ENCODE data around the gene RPS21. TPM values are rescaled to one million over a fixed set of nuclear protein-coding genes. Genes with fewer than 3 reads are reported as not detected.

Gene RPS21
- total and polyA plus RNA-seq, 10 of the 15 experiments (the other 5 are each of a cell fraction or from before 2014, with no cell fraction given): 1,474 to 4,987 (median 2,439) TPM

GRCh38 chr20:62437496-62437895 lies 50.6 kb downstream of the RPS21 start:
- in situ Hi-C loops (cut with MboI): no loop called here
- ChIA-PET POLR2A (no interaction called here), RAD21 (ENCODE audit: unreplicated experiment) (no interaction called here), SMC1A (ENCODE audit: uncharacterized antibody, unreplicated experiment) (no interaction called here), CTCF (no interaction called here)
- H3K9ac ChIP-seq (ENCODE audit: control insufficient read depth, insufficient read depth, low read length): no peak overlapping the region
- no peak overlapping the region for H2AFZ ChIP-seq (ENCODE audit: control insufficient read depth, low read depth, low read length)
- H3K79me2 ChIP-seq (ENCODE audit: control insufficient read depth, insufficient read depth, low read length): no peaks in the 10 kb centered on the region
- no peaks in the 10 kb centered on the region for H3K36me3 ChIP-seq (ENCODE audit: control insufficient read depth in 2 of 2, insufficient read depth in 2 of 2, low read length in 1 of 2)
- FAIRE-seq (no peak), DNase-seq (ENCODE audit: low read depth, low spot score) (no peak), ATAC-seq (no peak)
- no peak for TF ChIP-seq CBFB (IDR thresholded peaks at IDR 0.05; ENCODE audit: low read depth)
- no peak for TF ChIP-seq SUPT20H (IDR thresholded peaks at IDR 0.05; ENCODE audit: borderline replicate concordance, control insufficient read depth, low read depth, low read length)
- no peak for TF ChIP-seq POLR2AphosphoS2 (IDR thresholded peaks at IDR 0.05; ENCODE audit: low read depth, low read length)
- TF ChIP-seq NFIC (IDR thresholded peaks at IDR 0.05; ENCODE audit: low read depth, low read length): no peak
- H3K4me2 ChIP-seq (ENCODE audit: control insufficient read depth, insufficient read depth): no peak overlapping the region
- no peak overlapping the region for H3K27ac ChIP-seq (ENCODE audit: control insufficient read depth, insufficient read depth)
- no peaks in the 10 kb centered on the region for H4K20me1 ChIP-seq (ENCODE audit: control insufficient read depth, insufficient read depth)
- intact Hi-C loops (cut with micrococcal nuclease; ENCODE audit: unreplicated experiment): no loop called here
- no peak overlapping the region for H3K4me3 ChIP-seq
- WGBS (ENCODE audit: insufficient coverage, insufficient replicate concordance, low lambda C conversion rate, missing lambda C conversion rate): 31% methylated on average over 12 of the region's 12 CpGs
- H3K9me3 ChIP-seq (replicated peaks; ENCODE audit: control insufficient read depth, insufficient read depth, low read length): no peaks in the 10 kb centered on the region
- H3K27me3 ChIP-seq (replicated peaks in 1 of 2; ENCODE audit: control insufficient read depth in 2 of 2, insufficient read depth in 2 of 2, low read length in 1 of 2): peaks cover 0 to 12% of the 10 kb centered on the region in 2 experiments; a peak in 3 of 4 replicates
- H3K4me1 ChIP-seq (ENCODE audit: control insufficient read depth, insufficient read depth, low read length): no peaks in the 10 kb centered on the region
- no TSS peak for BruUV-seq (replicated peaks)

GRCh38 chr20:62437927-62438326 lies 51.0 kb downstream of the RPS21 start:
- ChIA-PET RAD21 (ENCODE audit: unreplicated experiment) (no interaction called here), CTCF (no interaction called here), POLR2A (no interaction called here), SMC1A (ENCODE audit: uncharacterized antibody, unreplicated experiment) (no interaction called here)
- no peak for TF ChIP-seq SREBF1 (IDR thresholded peaks at IDR 0.05; ENCODE audit: low read length)
- no peak for TF ChIP-seq MAX (IDR thresholded peaks at IDR 0.05; ENCODE audit: low read depth, low read length)
- TF ChIP-seq NR2C2 (IDR thresholded peaks at IDR 0.05; ENCODE audit: borderline replicate concordance, control insufficient read depth, insufficient read length, low read depth): no peak
- H3K4me3 ChIP-seq: no peak overlapping the region
- FAIRE-seq (no peak), DNase-seq (ENCODE audit: low read depth, low spot score) (no peak), ATAC-seq (no peak)
- no peaks in the 10 kb centered on the region for H4K20me1 ChIP-seq (ENCODE audit: control insufficient read depth, insufficient read depth)
- H2AFZ ChIP-seq (ENCODE audit: control insufficient read depth, low read depth, low read length): no peak overlapping the region
- H3K36me3 ChIP-seq (ENCODE audit: control insufficient read depth in 2 of 2, insufficient read depth in 2 of 2, low read length in 1 of 2): no peaks in the 10 kb centered on the region
- no peak overlapping the region for H3K27ac ChIP-seq (ENCODE audit: control insufficient read depth, insufficient read depth)
- no peak overlapping the region for H3K9ac ChIP-seq (ENCODE audit: control insufficient read depth, insufficient read depth, low read length)
- H3K4me1 ChIP-seq (ENCODE audit: control insufficient read depth, insufficient read depth, low read length): no peaks in the 10 kb centered on the region
- no TSS peak for BruUV-seq (replicated peaks)
- H3K79me2 ChIP-seq (ENCODE audit: control insufficient read depth, insufficient read depth, low read length): no peaks in the 10 kb centered on the region
- no peak overlapping the region for H3K4me2 ChIP-seq (ENCODE audit: control insufficient read depth, insufficient read depth)
- H3K27me3 ChIP-seq (replicated peaks in 1 of 2; ENCODE audit: control insufficient read depth in 2 of 2, insufficient read depth in 2 of 2, low read length in 1 of 2): peaks cover 0 to 12% of the 10 kb centered on the region in 2 experiments; a peak in 3 of 4 replicates
- intact Hi-C loops (cut with micrococcal nuclease; ENCODE audit: unreplicated experiment) (no loop called here), in situ Hi-C loops (cut with MboI) (no loop called here)
- H3K9me3 ChIP-seq (replicated peaks; ENCODE audit: control insufficient read depth, insufficient read depth, low read length): no peaks in the 10 kb centered on the region
- WGBS (ENCODE audit: insufficient coverage, insufficient replicate concordance, low lambda C conversion rate, missing lambda C conversion rate): 68% methylated on average over 24 of the region's 24 CpGs

Other genes starting within 250 kb of the RPS21 start
Only the 7 nearest of the 10 such genes appear.
- gene HRH3, start 166.8 kb upstream of the RPS21 start, total RNA-seq (2014; rRNA removed): not detected in 2 replicates
- not detected in 2 replicates for gene HRH3, start 166.8 kb upstream of the RPS21 start, total RNA-seq (2014; rRNA removed; fragmentation: Illumina TruSeq; extraction: Trizol)
- gene HRH3, start 166.8 kb upstream of the RPS21 start, total RNA-seq (2021): not detected in 2 replicates
- gene HRH3, start 166.8 kb upstream of the RPS21 start, polyA plus RNA-seq (2011; rRNA removed): not detected in 2 replicates
- not detected in 2 replicates for gene HRH3, start 166.8 kb upstream of the RPS21 start, polyA plus RNA-seq (2014; fragmentation: Illumina TruSeq; extraction: Trizol)
- gene HRH3, start 166.8 kb upstream of the RPS21 start, polyA plus RNA-seq (2014; fragmentation: Nextera tagmentation; extraction: Ambion mirVana): not detected
- not detected in 2 replicates for gene HRH3, start 166.8 kb upstream of the RPS21 start, polyA plus RNA-seq (2014; rRNA removed)
- not detected for gene HRH3, start 166.8 kb upstream of the RPS21 start, polyA plus RNA-seq (2016; fragmentation: Nextera tagmentation; extraction: Ambion mirVana)
- 16.3 and 17.4 TPM in 2 replicates for gene OSBPL2, start 148.6 kb upstream of the RPS21 start, total RNA-seq (2014; rRNA removed)
- gene OSBPL2, start 148.6 kb upstream of the RPS21 start, total RNA-seq (2014; rRNA removed; fragmentation: Illumina TruSeq; extraction: Trizol): 12.4 and 13.3 TPM in 2 replicates
- gene OSBPL2, start 148.6 kb upstream of the RPS21 start, total RNA-seq (2021): 22.3 and 24.1 TPM in 2 replicates
- 10.9 and 15.8 TPM in 2 replicates for gene OSBPL2, start 148.6 kb upstream of the RPS21 start, polyA plus RNA-seq (2011; rRNA removed)
- gene OSBPL2, start 148.6 kb upstream of the RPS21 start, polyA plus RNA-seq (2014; fragmentation: Illumina TruSeq; extraction: Trizol): 15.0 and 16.4 TPM in 2 replicates
- gene OSBPL2, start 148.6 kb upstream of the RPS21 start, polyA plus RNA-seq (2014; fragmentation: Nextera tagmentation; extraction: Ambion mirVana): 1 to 10 TPM; 2.8 to 4.1 TPM
- 12.7 and 14.4 TPM in 2 replicates for gene OSBPL2, start 148.6 kb upstream of the RPS21 start, polyA plus RNA-seq (2014; rRNA removed)
- 10 to 100 TPM; 13.8 to 15.4 TPM for gene OSBPL2, start 148.6 kb upstream of the RPS21 start, polyA plus RNA-seq (2016; fragmentation: Nextera tagmentation; extraction: Ambion mirVana)
- 148 and 160 TPM in 2 replicates for gene ADRM1, start 84.1 kb upstream of the RPS21 start, total RNA-seq (2014; rRNA removed)
- 43.3 and 53.3 TPM in 2 replicates for gene ADRM1, start 84.1 kb upstream of the RPS21 start, total RNA-seq (2014; rRNA removed; fragmentation: Illumina TruSeq; extraction: Trizol)
- gene ADRM1, start 84.1 kb upstream of the RPS21 start, total RNA-seq (2021): 117 and 125 TPM in 2 replicates
- 33.1 and 67.0 TPM in 2 replicates for gene ADRM1, start 84.1 kb upstream of the RPS21 start, polyA plus RNA-seq (2011; rRNA removed)
- 10.2 and 34.3 TPM in 2 replicates for gene ADRM1, start 84.1 kb upstream of the RPS21 start, polyA plus RNA-seq (2014; fragmentation: Illumina TruSeq; extraction: Trizol)
- 10 to 100 TPM in 1 of 2 experiments, 1 to 10 TPM in 1; 3.4 to 13.6 TPM for gene ADRM1, start 84.1 kb upstream of the RPS21 start, polyA plus RNA-seq (2014; fragmentation: Nextera tagmentation; extraction: Ambion mirVana)
- 150 and 181 TPM in 2 replicates for gene ADRM1, start 84.1 kb upstream of the RPS21 start, polyA plus RNA-seq (2014; rRNA removed)
- gene ADRM1, start 84.1 kb upstream of the RPS21 start, polyA plus RNA-seq (2016; fragmentation: Nextera tagmentation; extraction: Ambion mirVana): 100 to 1,000 TPM; 207 to 213 TPM
- gene LAMA5, start 19.8 kb upstream of the RPS21 start, total RNA-seq (2014; rRNA removed): 0.62 and 1.5 TPM in 2 replicates
- gene LAMA5, start 19.8 kb upstream of the RPS21 start, total RNA-seq (2014; rRNA removed; fragmentation: Illumina TruSeq; extraction: Trizol): 0.09 and 0.28 TPM in 2 replicates
- 1.4 and 2.2 TPM in 2 replicates for gene LAMA5, start 19.8 kb upstream of the RPS21 start, total RNA-seq (2021)
- gene LAMA5, start 19.8 kb upstream of the RPS21 start, polyA plus RNA-seq (2011; rRNA removed): not detected in 2 replicates
- 0.62 TPM in 1 of 2 replicates, not detected in the other for gene LAMA5, start 19.8 kb upstream of the RPS21 start, polyA plus RNA-seq (2014; fragmentation: Illumina TruSeq; extraction: Trizol)
- gene LAMA5, start 19.8 kb upstream of the RPS21 start, polyA plus RNA-seq (2014; fragmentation: Nextera tagmentation; extraction: Ambion mirVana): not detected
- 1.0 and 3.1 TPM in 2 replicates for gene LAMA5, start 19.8 kb upstream of the RPS21 start, polyA plus RNA-seq (2014; rRNA removed)
- 1 to 10 TPM; 1.6 TPM for gene LAMA5, start 19.8 kb upstream of the RPS21 start, polyA plus RNA-seq (2016; fragmentation: Nextera tagmentation; extraction: Ambion mirVana)
- gene CABLES2, start 20.2 kb downstream of the RPS21 start, total RNA-seq (2014; rRNA removed): 7.7 and 8.8 TPM in 2 replicates
- 5.3 and 5.9 TPM in 2 replicates for gene CABLES2, start 20.2 kb downstream of the RPS21 start, total RNA-seq (2014; rRNA removed; fragmentation: Illumina TruSeq; extraction: Trizol)
- gene CABLES2, start 20.2 kb downstream of the RPS21 start, total RNA-seq (2021): 14.9 and 15.2 TPM in 2 replicates
- 2.9 and 4.8 TPM in 2 replicates for gene CABLES2, start 20.2 kb downstream of the RPS21 start, polyA plus RNA-seq (2011; rRNA removed)
- gene CABLES2, start 20.2 kb downstream of the RPS21 start, polyA plus RNA-seq (2014; fragmentation: Illumina TruSeq; extraction: Trizol): 7.4 and 12.7 TPM in 2 replicates
- 1 to 10 TPM; 2.3 to 2.9 TPM for gene CABLES2, start 20.2 kb downstream of the RPS21 start, polyA plus RNA-seq (2014; fragmentation: Nextera tagmentation; extraction: Ambion mirVana)
- 10.7 and 11.6 TPM in 2 replicates for gene CABLES2, start 20.2 kb downstream of the RPS21 start, polyA plus RNA-seq (2014; rRNA removed)
- 1 to 10 TPM; 2.2 to 2.5 TPM for gene CABLES2, start 20.2 kb downstream of the RPS21 start, polyA plus RNA-seq (2016; fragmentation: Nextera tagmentation; extraction: Ambion mirVana)
- not detected in 2 replicates for gene RBBP8NL, start 40.4 kb downstream of the RPS21 start, total RNA-seq (2014; rRNA removed)
- not detected in 2 replicates for gene RBBP8NL, start 40.4 kb downstream of the RPS21 start, total RNA-seq (2014; rRNA removed; fragmentation: Illumina TruSeq; extraction: Trizol)
- gene RBBP8NL, start 40.4 kb downstream of the RPS21 start, total RNA-seq (2021): not detected in 2 replicates
- gene RBBP8NL, start 40.4 kb downstream of the RPS21 start, polyA plus RNA-seq (2011; rRNA removed): not detected in 2 replicates
- not detected in 2 replicates for gene RBBP8NL, start 40.4 kb downstream of the RPS21 start, polyA plus RNA-seq (2014; fragmentation: Illumina TruSeq; extraction: Trizol)
- gene RBBP8NL, start 40.4 kb downstream of the RPS21 start, polyA plus RNA-seq (2014; fragmentation: Nextera tagmentation; extraction: Ambion mirVana): not detected
- gene RBBP8NL, start 40.4 kb downstream of the RPS21 start, polyA plus RNA-seq (2014; rRNA removed): not detected in 2 replicates
- gene RBBP8NL, start 40.4 kb downstream of the RPS21 start, polyA plus RNA-seq (2016; fragmentation: Nextera tagmentation; extraction: Ambion mirVana): not detected
- not detected in 2 replicates for gene GATA5, start 88.9 kb downstream of the RPS21 start, total RNA-seq (2014; rRNA removed)
- not detected in 2 replicates for gene GATA5, start 88.9 kb downstream of the RPS21 start, total RNA-seq (2014; rRNA removed; fragmentation: Illumina TruSeq; extraction: Trizol)
- gene GATA5, start 88.9 kb downstream of the RPS21 start, total RNA-seq (2021): not detected in 2 replicates
- not detected in 2 replicates for gene GATA5, start 88.9 kb downstream of the RPS21 start, polyA plus RNA-seq (2011; rRNA removed)
- gene GATA5, start 88.9 kb downstream of the RPS21 start, polyA plus RNA-seq (2014; fragmentation: Illumina TruSeq; extraction: Trizol): not detected in 2 replicates
- gene GATA5, start 88.9 kb downstream of the RPS21 start, polyA plus RNA-seq (2014; fragmentation: Nextera tagmentation; extraction: Ambion mirVana): not detected
- gene GATA5, start 88.9 kb downstream of the RPS21 start, polyA plus RNA-seq (2014; rRNA removed): not detected in 2 replicates
- gene GATA5, start 88.9 kb downstream of the RPS21 start, polyA plus RNA-seq (2016; fragmentation: Nextera tagmentation; extraction: Ambion mirVana): not detected